Stimulated activated CD4-positive, alpha-beta T cell treated with anti-CD3 and anti-CD28 coated beads, Interleukin-2, amount 100 ng/mL, for 24 hours (primary cell): ENCODE measurements around the gene TMEM107.

Source experiments
- DNase-seq, 2 donors: peaks; one replicate each; pipeline ENCODE4 v3.0.0-alpha.2; 2020

The TMEM107 gene

DNA sequence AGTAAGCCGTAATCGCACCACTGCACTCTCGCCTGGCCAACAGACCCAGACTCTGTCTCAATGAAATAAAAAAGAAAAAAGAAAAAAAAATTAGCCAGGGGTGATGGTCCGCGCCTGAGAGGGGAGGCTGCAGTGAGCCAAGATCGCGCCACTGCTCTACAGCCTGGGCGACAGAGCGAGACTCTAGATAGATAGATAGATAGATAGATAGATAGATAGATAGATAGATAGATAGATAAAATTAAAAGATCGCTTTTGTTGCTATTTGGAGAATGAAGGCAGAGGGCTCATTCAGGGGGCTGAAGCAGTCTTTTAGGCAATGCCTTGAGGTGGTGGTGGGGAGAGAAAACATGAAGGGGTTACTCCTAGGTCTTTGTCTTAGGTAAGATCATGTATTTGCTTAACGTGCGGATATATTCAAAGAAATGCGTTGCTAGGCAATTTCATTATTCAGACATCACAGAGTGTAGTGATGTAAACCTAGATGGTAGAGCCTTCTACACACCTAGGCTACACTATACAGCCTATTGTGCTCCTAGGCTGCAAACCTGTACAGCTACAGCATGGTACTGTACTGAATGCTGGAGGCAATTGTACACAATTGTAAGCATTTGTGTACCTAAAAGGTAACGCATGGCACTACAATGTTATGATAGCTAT lies 47.9 kb downstream of the TMEM107 start:
- no peak for DNase-seq

DNA sequence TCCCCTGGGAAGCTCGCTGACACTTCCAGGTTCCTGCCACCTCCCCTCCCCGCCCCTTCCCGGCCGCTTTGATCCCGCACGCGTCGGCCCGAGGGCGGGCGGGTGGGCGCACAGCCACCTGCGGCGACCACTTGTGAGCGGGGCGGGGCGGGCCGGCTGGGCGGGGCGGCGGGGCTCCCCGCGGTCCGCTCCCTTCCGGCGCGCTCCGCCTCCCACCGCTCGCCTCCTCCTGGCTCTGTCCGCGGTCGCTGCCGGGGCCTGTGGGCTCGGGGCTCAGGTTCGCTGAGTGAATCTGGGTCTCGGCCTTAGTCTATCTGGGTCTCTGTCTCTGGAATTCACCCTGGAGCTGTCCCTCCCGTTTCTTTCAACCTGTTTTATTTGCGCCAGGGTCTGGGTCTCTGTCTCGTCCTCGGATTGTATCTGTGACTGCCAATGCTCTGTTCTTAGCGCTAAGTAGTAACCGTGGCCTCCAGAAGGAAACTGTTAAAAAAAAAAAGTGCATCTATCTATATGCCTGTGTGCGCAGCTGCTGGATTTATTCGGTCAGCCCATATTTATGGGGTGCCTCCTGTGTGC lies 49.6 kb downstream of the TMEM107 start:
- DNase-seq, result peak; percentile 53 to 68

DNA sequence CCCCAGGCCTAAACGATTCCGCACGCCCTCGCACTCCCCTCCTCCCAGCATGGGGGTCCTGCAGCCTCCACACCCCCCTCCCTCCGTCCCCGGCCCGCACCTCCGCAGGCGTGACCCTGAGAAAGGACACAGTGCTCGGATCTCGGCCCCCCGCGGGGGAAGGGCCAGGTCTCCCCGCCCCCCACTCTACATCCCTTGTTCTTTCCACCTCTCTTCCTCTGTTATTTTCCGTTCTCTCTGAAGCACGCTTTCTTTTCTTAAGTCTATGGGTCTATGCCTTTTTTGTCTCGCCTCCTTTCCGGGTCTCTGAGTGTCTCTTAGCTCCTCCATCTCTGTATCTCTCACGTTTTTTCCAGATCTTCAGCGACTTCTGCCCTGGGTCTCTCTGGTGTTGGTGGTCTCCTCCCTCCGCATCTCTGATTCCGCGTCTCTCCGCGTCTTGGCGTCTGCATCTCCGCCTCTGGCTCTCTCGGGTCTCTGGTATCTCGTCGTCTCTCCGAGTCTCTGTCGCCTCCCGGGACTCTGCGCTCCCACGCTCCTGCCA lies 50.2 kb downstream of the TMEM107 start:
- DNase-seq, result no peak

DNA sequence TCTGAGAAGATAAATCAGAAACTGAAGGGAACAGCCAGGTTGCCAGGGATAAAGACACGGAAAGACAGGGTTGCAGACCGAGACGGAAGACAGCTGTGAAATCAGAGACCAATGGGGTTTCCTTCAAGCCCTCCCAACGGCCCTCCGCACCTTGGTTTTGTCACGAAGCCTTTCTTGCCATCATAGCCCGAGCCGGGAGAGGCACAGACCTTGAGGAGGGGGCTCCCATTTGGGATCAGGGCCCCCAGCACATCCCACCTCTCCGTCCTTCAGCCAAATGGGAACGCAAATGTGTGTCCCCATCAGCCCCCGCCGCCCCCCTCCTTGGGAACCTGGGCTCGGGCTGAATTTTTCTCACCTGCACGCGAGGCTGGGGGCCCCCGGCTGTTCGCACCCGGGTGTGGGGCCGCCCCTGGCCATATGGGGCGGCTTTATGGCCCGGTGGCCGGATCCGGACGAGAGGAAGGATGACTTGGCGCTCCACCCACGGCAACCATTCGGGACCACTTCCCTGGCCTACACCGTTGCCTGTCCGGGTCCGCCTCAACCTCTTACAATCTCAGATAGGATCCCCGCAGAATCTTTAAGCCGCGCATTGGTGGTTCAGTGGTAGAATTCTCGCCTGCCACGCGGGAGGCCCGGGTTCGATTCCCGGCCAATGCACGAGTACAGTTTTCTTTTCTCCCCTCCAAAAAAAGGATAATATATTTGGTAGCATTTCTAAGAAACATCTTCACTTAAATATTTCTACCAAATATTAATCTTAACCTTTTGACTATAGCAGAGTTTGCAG lies 50.8 kb downstream of the TMEM107 start:
- peak; percentile 93 to 95 for DNase-seq

DNA sequence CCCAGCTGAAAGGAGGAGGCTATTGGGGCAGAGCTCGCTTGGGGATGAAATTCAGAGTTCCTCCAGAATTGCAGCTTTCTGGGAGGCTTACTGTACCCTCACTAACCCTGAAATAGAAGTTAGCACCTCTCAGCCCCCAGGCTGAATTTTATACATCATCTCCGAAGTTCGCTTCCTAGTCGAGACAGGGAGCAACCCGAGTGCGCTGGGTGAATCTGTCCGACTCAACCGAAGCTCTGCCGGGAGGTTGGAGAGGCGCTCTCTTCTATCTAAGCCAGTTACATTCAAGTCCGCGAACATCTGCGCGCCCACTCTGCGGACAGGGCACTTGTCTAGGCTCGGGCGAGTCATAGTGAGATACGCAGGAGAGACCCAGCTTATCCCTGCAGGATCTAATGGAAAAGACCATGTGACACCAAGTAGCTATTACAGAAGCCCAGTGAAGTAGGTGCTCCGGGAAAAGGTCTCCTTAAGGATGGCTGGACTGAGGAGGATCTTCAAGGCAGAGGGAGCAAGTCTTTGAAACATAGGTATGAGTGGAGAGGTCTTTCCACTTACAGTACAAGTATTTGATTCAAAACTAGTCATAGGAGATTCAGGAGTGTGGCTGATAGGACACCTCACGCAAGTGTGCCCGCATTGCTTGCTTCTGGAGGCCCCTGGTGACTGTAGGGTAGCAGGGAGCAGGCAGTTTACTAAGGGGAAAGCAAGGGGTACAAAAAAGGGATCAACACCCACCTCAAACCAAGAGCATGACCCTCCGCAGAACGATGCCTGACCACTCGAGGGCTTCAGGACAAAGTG lies 51.6 kb downstream of the TMEM107 start:
- peak in 1 of 2 donors; percentile 41 for DNase-seq

DNA sequence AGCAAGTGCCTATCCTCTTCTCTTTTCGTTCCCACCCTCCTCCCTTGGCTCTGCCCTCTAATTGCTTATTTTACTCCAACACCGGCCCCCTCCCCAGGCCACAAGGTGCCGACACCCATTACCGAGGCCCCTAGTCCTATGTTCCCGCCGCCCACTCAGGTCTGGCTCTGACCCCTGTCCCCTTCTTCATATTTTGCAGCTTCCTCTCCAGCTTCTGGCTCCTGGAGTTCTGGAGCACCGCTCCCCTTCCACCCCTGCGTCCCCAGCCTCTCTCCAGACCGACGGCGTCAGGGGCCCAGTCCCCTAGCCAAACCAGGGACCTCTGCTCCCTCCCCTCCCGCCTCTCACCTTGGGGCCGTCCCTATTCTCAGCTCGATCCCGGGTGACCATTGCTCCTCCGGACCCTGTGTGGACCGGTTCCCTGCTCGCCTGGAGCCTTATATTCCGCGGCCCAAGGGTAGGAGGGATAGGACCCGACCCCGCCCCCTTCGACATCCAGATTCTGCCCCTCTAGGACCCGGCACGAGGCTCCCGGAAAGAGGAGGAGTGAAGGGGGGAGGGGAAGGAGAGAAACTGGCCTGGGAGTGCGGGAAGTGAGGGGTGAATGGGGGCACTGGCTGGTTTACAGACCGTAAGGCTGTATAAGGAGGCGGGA lies 52.4 kb downstream of the TMEM107 start, which contains the start of gene HES7:
TSS of gene HES7 (minus strand) at position 412 of the 655 bp plus-strand sequence. CDS start at position 390, 22 bp downstream.
- DNase-seq, result peak in 1 of 2 donors; percentile 20

DNA sequence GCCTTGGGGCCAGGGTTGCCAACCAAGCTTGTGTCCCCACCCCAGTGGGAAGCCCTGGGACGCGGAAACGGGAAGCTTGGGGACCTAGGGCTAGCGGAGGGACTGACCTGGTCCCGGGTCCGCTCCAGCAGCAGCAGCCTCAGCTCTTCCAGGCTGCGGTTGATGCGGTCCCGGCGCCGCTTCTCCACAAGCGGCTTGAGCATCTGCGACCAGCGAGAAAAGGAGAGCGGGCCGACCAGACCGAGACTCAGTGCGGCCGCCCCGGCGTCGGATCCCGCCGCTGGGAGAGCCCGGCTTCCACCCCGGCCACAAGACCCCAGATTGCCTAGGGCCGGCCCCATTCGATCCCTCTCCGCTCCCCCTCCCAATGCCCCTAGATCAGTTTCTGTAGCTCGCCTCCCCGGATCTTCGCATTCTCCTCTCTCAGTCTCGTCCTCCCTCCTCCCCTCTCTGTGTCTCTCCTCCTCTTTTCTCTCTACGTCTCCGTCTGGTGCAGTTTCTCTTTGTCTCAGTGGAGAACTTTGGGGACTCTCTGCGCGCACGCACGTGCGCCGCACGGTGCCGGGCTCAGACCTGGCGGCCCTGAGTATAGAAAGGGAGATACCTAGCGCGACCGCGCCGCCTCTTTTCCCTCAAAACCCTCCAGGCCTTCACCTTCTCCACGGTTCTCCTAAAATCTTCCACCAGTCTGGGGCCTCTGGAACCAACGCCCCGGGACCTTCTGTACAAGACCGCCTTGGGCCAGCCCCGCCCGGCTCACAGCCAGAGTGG lies 53.1 kb downstream of the TMEM107 start:
- peak; percentile 51 to 58 for DNase-seq
